Neural cell (in vitro differentiated cells): ENCODE data around the gene HOXA2. TPM values are rescaled to one million over a fixed set of nuclear protein-coding genes. Genes with fewer than 3 reads are reported as not detected.

Experiments used
- H2AFZ ChIP-seq: fragments of 200-600, 300-800 bp; sonication (generic), shearing (Covaris generic); 2 replicates; pipeline ENCODE4 v1.6.0; 2014; ENCODE audit warnings: low read depth, mild to moderate bottlenecking, antibody characterized with exemption, low read length, moderate library complexity
- H3F3A ChIP-seq: fragments of 200-600 bp; shearing (Covaris generic); 2 replicates; pipeline ENCODE4 v1.6.1; 2016; ENCODE audit warnings: mild to moderate bottlenecking, moderate library complexity, mixed read lengths, antibody characterized with exemption, low read length; ENCODE audit not compliant: insufficient read depth, poor library complexity, severe bottlenecking
- H3K27ac ChIP-seq: fragments of 200-600, 300-800 bp; sonication (generic), shearing (Covaris generic); 2 replicates; pipeline ENCODE4 v1.5.1; 2014; ENCODE audit warnings: mild to moderate bottlenecking, low read length, moderate library complexity
- H3K27me3 ChIP-seq: fragments of 300-800, 200-600 bp; sonication (generic), shearing (Covaris generic); 2 replicates; pipeline ENCODE4 v1.6.0; 2014; ENCODE audit warnings: mild to moderate bottlenecking, low read depth, low read length, moderate library complexity; ENCODE audit not compliant: insufficient read depth
- H3K36me3 ChIP-seq: fragments of 300-800, 200-600 bp; sonication (generic), shearing (Covaris generic); 2 replicates; pipeline ENCODE4 v1.5.1; 2014; ENCODE audit warnings: mild to moderate bottlenecking, antibody characterized with exemption, low read length, moderate library complexity; ENCODE audit not compliant: insufficient read depth
- H3K4me2 ChIP-seq: fragments of 300-800, 200-600 bp; sonication (generic), shearing (Covaris generic); 2 replicates; pipeline ENCODE4 v1.6.0; 2014; ENCODE audit warnings: mild to moderate bottlenecking, low read length
- H3K4me3 ChIP-seq: fragments of 300-800, 200-600 bp; sonication (generic), shearing (Covaris generic); 2 replicates; pipeline ENCODE4 v1.5.1; 2014; ENCODE audit warnings: mild to moderate bottlenecking, low read length, moderate library complexity
- H3K79me2 ChIP-seq: fragments of 200-600 bp; shearing (Covaris generic); replicated peaks from 2 replicates; pipeline ENCODE4 v1.6.0; 2014; ENCODE audit warnings: mild to moderate bottlenecking, low read length, moderate library complexity; ENCODE audit not compliant: insufficient read depth
- H3K9ac ChIP-seq: fragments of 300-800, 200-600 bp; sonication (generic), shearing (Covaris generic); 2 replicates; pipeline ENCODE4 v1.6.1; 2016; ENCODE audit warnings: mild to moderate bottlenecking, low read length, mixed read lengths
- H3K9me2 ChIP-seq: fragments of 200-600 bp; shearing (Covaris generic); 2 replicates; pipeline ENCODE4 v1.6.1; 2016; ENCODE audit warnings: mild to moderate bottlenecking, low read length, mixed read lengths; ENCODE audit not compliant: insufficient read depth
- H3K9me3 ChIP-seq: fragments of 200-600, 300-800 bp; sonication (generic), shearing (Covaris generic); 2 replicates; pipeline ENCODE4 v1.6.1; 2016; ENCODE audit warnings: mild to moderate bottlenecking, mixed run types, low read length, moderate library complexity, mixed read lengths
- H4K20me1 ChIP-seq: fragments of 200-600 bp; shearing (Covaris generic); 2 replicates; pipeline ENCODE4 v1.6.1; 2016; ENCODE audit warnings: mild to moderate bottlenecking, mixed run types; ENCODE audit not compliant: insufficient read depth
- EP300 ChIP-seq: fragments of 450-650 bp; conservative IDR thresholded peaks from 2 replicates; pipeline ENCODE4 v1.6.1; 2014; ENCODE audit warnings: antibody characterized with exemption, mild to moderate bottlenecking, moderate library complexity; ENCODE audit not compliant: poor library complexity, severe bottlenecking
- EZH2 ChIP-seq: fragments of 200-600, 300-800 bp; shearing (Covaris generic), sonication (generic); IDR thresholded peaks from 2 replicates; pipeline ENCODE4 v1.6.1; 2014; ENCODE audit warnings: antibody characterized with exemption, low read length, borderline replicate concordance, mild to moderate bottlenecking; ENCODE audit not compliant: insufficient read depth, poor library complexity, severe bottlenecking
- MXI1 ChIP-seq: fragments of 450-650 bp; conservative IDR thresholded peaks from 2 replicates; pipeline ENCODE4 v1.6.1; 2014; ENCODE audit warnings: antibody characterized with exemption, mild to moderate bottlenecking; ENCODE audit not compliant: poor library complexity, severe bottlenecking
- POLR2AphosphoS5 ChIP-seq: IDR thresholded peaks from 2 replicates; pipeline ENCODE4 v1.6.1; 2012
- RAD21 ChIP-seq: fragments of 450-650 bp; conservative IDR thresholded peaks from 2 replicates; pipeline ENCODE4 v1.6.1; 2014; ENCODE audit warnings: antibody characterized with exemption, mild to moderate bottlenecking, moderate library complexity
- SMC3 ChIP-seq: fragments of 450-650 bp; conservative IDR thresholded peaks from 2 replicates; pipeline ENCODE4 v1.6.1; 2014; ENCODE audit warnings: antibody characterized with exemption, mild to moderate bottlenecking, moderate library complexity; ENCODE audit not compliant: poor library complexity
- TAF1 ChIP-seq: IDR thresholded peaks from 2 replicates; pipeline ENCODE4 v1.6.1; 2012; ENCODE audit warnings: low read depth
- polyA plus RNA-seq: library from polyadenylated mRNA; depleted of rRNA; stranded (reverse); fragments of >200 nt; gene quantifications from 2 replicates; pipeline ENCODE4 v1.2.3, GENCODE V29; 2014
- TF ChIP-seq, protein P1 (sequence below): IDR thresholded peaks from 2 replicates; pipeline ENCODE4 v1.6.1; 2012; ENCODE audit warnings: borderline replicate concordance
- TF ChIP-seq, protein P2 (sequence below): fragments of 450-650 bp; IDR thresholded peaks from 2 replicates; pipeline ENCODE4 v1.5.1; 2014; ENCODE audit warnings: antibody characterized with exemption, mild to moderate bottlenecking, moderate library complexity; ENCODE audit not compliant: poor library complexity, severe bottlenecking

Gene HOXA2
- polyA plus RNA-seq, 1 donor from 2014 or later, result not detected

DNA sequence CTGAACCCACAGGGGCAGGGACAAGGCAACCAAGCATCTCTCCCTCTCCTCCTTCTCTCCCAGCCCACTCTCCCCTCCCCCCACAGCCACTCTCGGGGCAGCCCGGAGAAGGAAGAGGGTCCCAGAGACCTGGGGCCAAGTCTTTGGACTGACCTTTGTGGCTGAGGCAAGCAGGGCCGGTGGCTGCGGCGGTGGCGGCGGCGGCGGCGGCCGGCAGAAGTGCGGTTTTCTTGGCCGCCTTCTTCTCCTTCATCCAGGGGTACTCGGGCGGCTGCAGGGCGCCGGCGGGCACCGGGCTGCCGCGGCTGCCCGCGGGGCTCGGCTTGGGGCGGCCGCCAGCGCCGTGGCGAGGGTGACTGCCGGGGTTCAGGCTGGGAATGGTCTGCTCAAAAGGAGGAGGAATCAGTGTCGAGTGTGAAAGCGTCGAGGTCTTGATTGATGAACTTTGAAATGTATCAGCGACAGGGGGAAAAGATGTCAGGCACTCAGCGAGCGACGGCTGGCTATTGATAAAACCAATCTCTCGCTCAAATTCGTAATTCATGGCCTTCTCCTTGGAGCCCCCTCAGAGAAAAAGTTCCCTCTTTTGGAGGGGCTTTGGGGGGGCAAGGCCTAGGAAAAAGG lies 414 bp downstream of the HOXA2 start:
- Histone ChIP-seq H3K9ac (no peak overlapping the region), H2AFZ (no peak overlapping the region)

DNA sequence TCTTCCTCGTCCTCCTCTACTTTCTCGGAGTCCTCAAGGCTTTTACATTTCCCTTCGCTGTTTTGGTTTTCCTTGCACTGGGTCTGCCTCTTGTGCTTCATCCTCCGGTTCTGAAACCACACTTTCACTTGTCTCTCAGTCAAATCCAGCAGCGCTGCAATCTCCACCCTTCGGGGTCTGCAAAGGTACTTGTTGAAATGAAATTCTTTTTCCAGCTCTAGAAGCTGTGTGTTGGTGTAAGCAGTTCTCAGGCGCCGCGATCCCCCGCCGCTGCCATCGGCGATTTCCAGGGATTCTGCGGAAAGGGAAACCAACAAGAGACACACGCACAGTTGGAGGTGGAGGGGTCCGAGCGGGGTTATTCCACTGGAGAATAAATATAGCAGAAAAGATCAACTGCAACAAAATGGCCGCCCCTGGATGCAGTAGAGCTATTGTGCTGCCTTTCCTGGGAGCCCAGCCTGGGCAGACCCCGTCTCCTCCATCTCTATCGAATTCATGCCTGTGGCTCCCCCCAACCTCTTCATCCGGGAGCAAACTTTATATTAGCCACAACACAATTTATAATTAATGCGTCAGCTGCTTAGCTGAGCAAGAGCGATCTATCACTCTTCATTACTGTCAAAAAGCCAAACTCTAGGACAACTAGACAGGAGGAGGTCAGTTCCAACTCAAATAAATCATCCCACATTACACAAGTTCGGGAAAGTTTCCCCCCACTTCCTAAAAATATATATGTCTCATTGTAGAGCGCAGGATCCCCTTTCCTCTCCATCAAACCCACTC lies 1.1 kb downstream of the HOXA2 start:
- Histone ChIP-seq H4K20me1 (no peaks in the 10 kb centered on the region), H3K9me2 (no peaks in the 10 kb centered on the region), H3F3A (no peaks in the 10 kb centered on the region), H3K27ac (no peak overlapping the region), H3K4me3 (no peak overlapping the region), H3K9me3 (no peaks in the 10 kb centered on the region), H3K4me2 (no peak overlapping the region), H3K79me2 (no peaks in the 10 kb centered on the region), H3K9ac (no peak overlapping the region), H3K36me3 (no peaks in the 10 kb centered on the region), H2AFZ (no peak overlapping the region), H3K27me3 (peaks cover 100% of the 10 kb centered on the region)
- TF ChIP-seq EZH2, result no peak
- TF ChIP-seq, protein P1, sequence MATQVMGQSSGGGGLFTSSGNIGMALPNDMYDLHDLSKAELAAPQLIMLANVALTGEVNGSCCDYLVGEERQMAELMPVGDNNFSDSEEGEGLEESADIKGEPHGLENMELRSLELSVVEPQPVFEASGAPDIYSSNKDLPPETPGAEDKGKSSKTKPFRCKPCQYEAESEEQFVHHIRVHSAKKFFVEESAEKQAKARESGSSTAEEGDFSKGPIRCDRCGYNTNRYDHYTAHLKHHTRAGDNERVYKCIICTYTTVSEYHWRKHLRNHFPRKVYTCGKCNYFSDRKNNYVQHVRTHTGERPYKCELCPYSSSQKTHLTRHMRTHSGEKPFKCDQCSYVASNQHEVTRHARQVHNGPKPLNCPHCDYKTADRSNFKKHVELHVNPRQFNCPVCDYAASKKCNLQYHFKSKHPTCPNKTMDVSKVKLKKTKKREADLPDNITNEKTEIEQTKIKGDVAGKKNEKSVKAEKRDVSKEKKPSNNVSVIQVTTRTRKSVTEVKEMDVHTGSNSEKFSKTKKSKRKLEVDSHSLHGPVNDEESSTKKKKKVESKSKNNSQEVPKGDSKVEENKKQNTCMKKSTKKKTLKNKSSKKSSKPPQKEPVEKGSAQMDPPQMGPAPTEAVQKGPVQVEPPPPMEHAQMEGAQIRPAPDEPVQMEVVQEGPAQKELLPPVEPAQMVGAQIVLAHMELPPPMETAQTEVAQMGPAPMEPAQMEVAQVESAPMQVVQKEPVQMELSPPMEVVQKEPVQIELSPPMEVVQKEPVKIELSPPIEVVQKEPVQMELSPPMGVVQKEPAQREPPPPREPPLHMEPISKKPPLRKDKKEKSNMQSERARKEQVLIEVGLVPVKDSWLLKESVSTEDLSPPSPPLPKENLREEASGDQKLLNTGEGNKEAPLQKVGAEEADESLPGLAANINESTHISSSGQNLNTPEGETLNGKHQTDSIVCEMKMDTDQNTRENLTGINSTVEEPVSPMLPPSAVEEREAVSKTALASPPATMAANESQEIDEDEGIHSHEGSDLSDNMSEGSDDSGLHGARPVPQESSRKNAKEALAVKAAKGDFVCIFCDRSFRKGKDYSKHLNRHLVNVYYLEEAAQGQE, result no peak
- TF ChIP-seq MXI1, result no peak
- TF ChIP-seq, protein P2, sequence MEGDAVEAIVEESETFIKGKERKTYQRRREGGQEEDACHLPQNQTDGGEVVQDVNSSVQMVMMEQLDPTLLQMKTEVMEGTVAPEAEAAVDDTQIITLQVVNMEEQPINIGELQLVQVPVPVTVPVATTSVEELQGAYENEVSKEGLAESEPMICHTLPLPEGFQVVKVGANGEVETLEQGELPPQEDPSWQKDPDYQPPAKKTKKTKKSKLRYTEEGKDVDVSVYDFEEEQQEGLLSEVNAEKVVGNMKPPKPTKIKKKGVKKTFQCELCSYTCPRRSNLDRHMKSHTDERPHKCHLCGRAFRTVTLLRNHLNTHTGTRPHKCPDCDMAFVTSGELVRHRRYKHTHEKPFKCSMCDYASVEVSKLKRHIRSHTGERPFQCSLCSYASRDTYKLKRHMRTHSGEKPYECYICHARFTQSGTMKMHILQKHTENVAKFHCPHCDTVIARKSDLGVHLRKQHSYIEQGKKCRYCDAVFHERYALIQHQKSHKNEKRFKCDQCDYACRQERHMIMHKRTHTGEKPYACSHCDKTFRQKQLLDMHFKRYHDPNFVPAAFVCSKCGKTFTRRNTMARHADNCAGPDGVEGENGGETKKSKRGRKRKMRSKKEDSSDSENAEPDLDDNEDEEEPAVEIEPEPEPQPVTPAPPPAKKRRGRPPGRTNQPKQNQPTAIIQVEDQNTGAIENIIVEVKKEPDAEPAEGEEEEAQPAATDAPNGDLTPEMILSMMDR, result no peak
- TF ChIP-seq TAF1, result no peak
- TF ChIP-seq POLR2AphosphoS5, result no peak
- TF ChIP-seq SMC3, result no peak
- no peak for TF ChIP-seq EP300
- no peak for TF ChIP-seq RAD21

More for the DNA sequence above, 414 bp downstream of the HOXA2 start:
- Histone ChIP-seq H3F3A (no peaks in the 10 kb centered on the region), H3K4me3 (no peak overlapping the region), H3K4me2 (no peak overlapping the region), H3K36me3 (no peaks in the 10 kb centered on the region), H3K9me3 (no peaks in the 10 kb centered on the region), H3K9me2 (no peaks in the 10 kb centered on the region), H3K79me2 (no peaks in the 10 kb centered on the region), H3K27me3 (peaks cover 100% of the 10 kb centered on the region), H4K20me1 (no peaks in the 10 kb centered on the region), H3K27ac (no peak overlapping the region)
- TF ChIP-seq, protein P2, result no peak
- TF ChIP-seq MXI1, result no peak
- TF ChIP-seq POLR2AphosphoS5, result no peak
